Heart left ventricle (tissue), 16 donors: ENCODE measurements around the gene VTI1A. TPM values are rescaled to one million over a fixed set of nuclear protein-coding genes. Genes with fewer than 3 reads are reported as not detected.

ENCODE experiments used
- ATAC-seq, 4 donors: fragments of 200-7000 bp; cut with Tn5 transposase; one replicate each; pipeline ENCODE4 v1.9.1; 2020 to 2022; ENCODE audit warnings: moderate library complexity in 4 of 4, mild to moderate bottlenecking in 3 of 4, moderate number of reproducible peaks in 1 of 4
- DNase-seq, 5 donors: peaks; one replicate each; pipeline ENCODE4 v3.0.0-alpha.2; 2020
- H3K27ac ChIP-seq, 12 donors: fragments of 200-600 bp; sonication (generic) in 4 of 12; one replicate each; pipeline versions ENCODE4 v1.5.0 to v1.8.0; 2016 to 2022; ENCODE audit warnings: mild to moderate bottlenecking in 2 of 12
- H3K27me3 ChIP-seq, 9 donors: fragments of 200-600 bp; sonication (generic) in 2 of 9; one replicate each; pipeline versions ENCODE4 v1.5.1 to v1.8.0; 2016 to 2022; ENCODE audit warnings: mild to moderate bottlenecking in 3 of 9
- H3K36me3 ChIP-seq, 9 donors: fragments of 200-600 bp; sonication (generic) in 2 of 9; one replicate each; pipeline versions ENCODE4 v1.5.0 to v1.8.0; 2018 to 2022; ENCODE audit warnings: mild to moderate bottlenecking in 2 of 9
- H3K4me1 ChIP-seq, 12 donors: fragments of 200-600 bp; sonication (generic) in 4 of 12; one replicate each; pipeline versions ENCODE4 v1.5.0 to v1.8.0; 2016 to 2022; ENCODE audit warnings: mild to moderate bottlenecking in 3 of 12
- H3K4me3 ChIP-seq, 12 donors: fragments of 200-600 bp; sonication (generic) in 4 of 12; one replicate each; pipeline versions ENCODE4 v1.5.0 to v1.8.0; 2017 to 2022; ENCODE audit warnings: mild to moderate bottlenecking in 9 of 12, moderate library complexity in 4 of 12
- H3K9me3 ChIP-seq, 12 donors: fragments of 200-600 bp; sonication (generic) in 4 of 12; one replicate each; pipeline versions ENCODE4 v1.5.0 to v1.8.0; 2016 to 2022; ENCODE audit warnings: mild to moderate bottlenecking in 1 of 12
- CTCF ChIP-seq, 12 donors: fragments of 200-600 bp; sonication (generic) in 4 of 12; IDR thresholded peaks; one replicate each; pipeline versions ENCODE4 v1.5.0 to v1.8.0; 2018 to 2022; ENCODE audit warnings: antibody characterized with exemption in 12 of 12, mild to moderate bottlenecking in 5 of 12
- POLR2A ChIP-seq, 2 donors: fragments of 450-650 bp; IDR thresholded peaks; one replicate each; pipeline ENCODE4 v1.6.1; 2017; ENCODE audit warnings: antibody characterized with exemption in 2 of 2, mild to moderate bottlenecking in 2 of 2, moderate library complexity in 2 of 2
- WGBS, 4 donors: extraction: QIAGEN DNeasy Blood & Tissue Kit in 2 of 4; methylation state at CpG; one replicate each; pipeline versions ENCODE4 v1.1.5 to v1.1.7; 2013 to 2018; 5-methylcytosine and 5-hydroxymethylcytosine counted together
- intact Hi-C, 10 donors: fragments of 100-400 bp; cut with DNase I; formaldehyde crosslinking; loops; one replicate each; pipeline versions ENCODE4 v1.11.1 to v1.14.2; 2022
- polyA plus RNA-seq, 2 donors: library from polyadenylated mRNA; stranded (reverse); fragments of 200-250 nt; gene quantifications; one replicate each; pipeline ENCODE4 v1.2.3, GENCODE V29; 2013
- total RNA-seq, 9 donors: library from RNA; depleted of rRNA in 2 of 9; stranded (reverse); fragments of >200 nt in 2 of 9; fragmentation: NEBNext Ultra II Directional in 3 of 9; extraction: Animal tissue kit (Norgen Biotek cat#: 25700) in 3 of 9; gene quantifications; one replicate each; pipeline versions ENCODE4 v1.1.0 to v1.2.4, GENCODE V29; 2016 to 2023
- donor health status: ischemic (EF 13 %, LVEDD 7.1; RV severe dilation, severe dysfunction).
- donor health status: healthy with polysubstance abuse.
- donor health status: DM: no; HTN: yes; CAD: no.
- donor health status: DM: no; HTN: no; CAD: no.
- donor health status: ischemic (EF 25% LVEDD 6.9; RV normal size, moderate dysfunction).
- donor health status: ischemic (EF 25% LVEDD 5.7; RV mildly dilated, moderate dysfunction).
- donor health status: healthy.
- donor health status: DM: yes; HTN: yes; CAD: no.
- donor health status: ischemic (EF 35%, LVEDD 5.7; RV mildly dilated, moderate dysfunction).
- donor health status: nonischemic (EF 11% LVEDD 7.7; RV severe dilation, severe dysfunction).
- donor health status: DM: yes; HTN: yes; CAD: no.
- donor health status: PGD.
- donor health status: ischemic (EF 29% LVEDD 5.4; RV normal size, mild dysfunction).
- donor health status: nonischemic (EF 23%, LVEDD 6.1; RV moderate dilation, normal function).

Gene VTI1A
- total and polyA plus RNA-seq, 11 donors, result 6.0 to 33.1 (median 23.2) TPM

- Histone ChIP-seq H3K36me3 (no peaks in the 10 kb centered on the region), H3K4me1 (no peaks in the 10 kb centered on the region), H3K27ac (no peak overlapping the region), H3K9me3 (no peaks in the 10 kb centered on the region), H3K4me3 (no peak overlapping the region), H3K27me3 (no peaks in the 10 kb centered on the region)
- no peak for DNase-seq
- intact Hi-C loops, result loop anchor here in 2 of 10 donors (10.0 kb wide), 2 partner anchors 671 to 851 kb away; no protein-coding TSS in a partner anchor
- TF ChIP-seq CTCF (IDR thresholded peaks at IDR 0.05), result no peak
- no peak for TF ChIP-seq POLR2A (IDR thresholded peaks at IDR 0.05)
- no peak for ATAC-seq
- WGBS, 4 donors, result 95 to 98% (median 97%) methylated on average over 2 of the region's 2 CpGs
Observed at GRCh38 chr10:112713411-112713810, 266.4 kb downstream of the VTI1A start.

GRCh38 chr10:112715581-112715980 is 268.6 kb downstream of the VTI1A start:
- intact Hi-C loops, result loop anchor here in 2 of 10 donors (10.0 kb wide), 2 partner anchors 669 to 849 kb away; no protein-coding TSS in a partner anchor
- 89 to 94% (median 92%) methylated on average over 5 of the region's 5 CpGs for WGBS, 4 donors

GRCh38 chr10:112716076-112716475 is 269.1 kb downstream of the VTI1A start:
- no peak overlapping the region for H3K4me3 ChIP-seq
- intact Hi-C loops, result loop anchor here in 2 of 10 donors (10.0 kb wide), 2 partner anchors 669 to 849 kb away; no protein-coding TSS in a partner anchor
- 91 to 99% (median 95%) methylated on average over 3 of the region's 3 CpGs for WGBS, 4 donors
- no peak for TF ChIP-seq CTCF (IDR thresholded peaks at IDR 0.05)
- TF ChIP-seq POLR2A (IDR thresholded peaks at IDR 0.05), result no peak
- no peak for ATAC-seq
- no peaks in the 10 kb centered on the region for H3K9me3 ChIP-seq
- H3K27me3 ChIP-seq, result no peaks in the 10 kb centered on the region
- no peak overlapping the region for H3K27ac ChIP-seq
- H3K4me1 ChIP-seq, result no peaks in the 10 kb centered on the region
- no peaks in the 10 kb centered on the region for H3K36me3 ChIP-seq
- DNase-seq, result no peak

More at GRCh38 chr10:112715581-112715980, 268.6 kb downstream of the VTI1A start:
- ATAC-seq, result no peak
- Histone ChIP-seq H3K36me3 (no peaks in the 10 kb centered on the region), H3K27ac (no peak overlapping the region), H3K4me3 (no peak overlapping the region), H3K9me3 (no peaks in the 10 kb centered on the region), H3K27me3 (no peaks in the 10 kb centered on the region), H3K4me1 (no peaks in the 10 kb centered on the region)
- no peak for TF ChIP-seq POLR2A (IDR thresholded peaks at IDR 0.05)
- no peak for TF ChIP-seq CTCF (IDR thresholded peaks at IDR 0.05)
- no peak for DNase-seq

GRCh38 chr10:112716924-112717413 is 270.0 kb downstream of the VTI1A start:
- intact Hi-C loops, result loop anchor here in 2 of 10 donors (10.0 kb wide), 2 partner anchors 668 to 848 kb away; no protein-coding TSS in a partner anchor
- TF ChIP-seq CTCF (IDR thresholded peaks at IDR 0.05) (no peak), POLR2A (IDR thresholded peaks at IDR 0.05) (no peak)

More at GRCh38 chr10:112716924-112717413, 270.0 kb downstream of the VTI1A start:
- Histone ChIP-seq H3K27me3 (no peaks in the 10 kb centered on the region), H3K27ac (no peak overlapping the region), H3K4me3 (no peak overlapping the region), H3K4me1 (peaks cover 0 to 3% (median 0%) of the 10 kb centered on the region in 12 donors), H3K36me3 (no peaks in the 10 kb centered on the region), H3K9me3 (no peaks in the 10 kb centered on the region)
- DNase-seq (no peak), ATAC-seq (peak in 1 of 4 donors; percentile 42)
- WGBS, 4 donors, result 73 to 89% (median 81%) methylated on average over 6 of the region's 6 CpGs
